DND-41 (cell line): Measurements from ENCODE around the gene TBC1D5.

Source experiments
- ATAC-seq: fragments of 200-7000 bp; cut with Tn5 transposase; 3 replicates; pipeline ENCODE4 v1.9.1; 2021; ENCODE audit warnings: low read depth; ENCODE audit not compliant: insufficient read depth
- DNase-seq: peaks from one replicate; pipeline ENCODE4 v3.0.0-alpha.2; 2020
- H2AFZ ChIP-seq: 2 replicates; pipeline ENCODE4 v1.6.0; 2012; ENCODE audit warnings: low read depth, low read length
- H3K27ac ChIP-seq: 2 replicates; pipeline ENCODE4 v1.5.1; 2012; ENCODE audit warnings: low read length, inconsistent platforms
- H3K27me3 ChIP-seq: fragments of 200-600 bp; sonication (generic); 2 replicates; pipeline ENCODE4 v1.6.0; 2012; ENCODE audit warnings: low read length, mild to moderate bottlenecking, inconsistent platforms; ENCODE audit not compliant: insufficient read depth, poor library complexity
- H3K36me3 ChIP-seq: 2 replicates; pipeline ENCODE4 v1.5.1; 2012; ENCODE audit warnings: low read length, inconsistent platforms; ENCODE audit not compliant: insufficient read depth
- H3K4me1 ChIP-seq: 2 replicates; pipeline ENCODE4 v1.5.1; 2012; ENCODE audit warnings: mild to moderate bottlenecking, low read length; ENCODE audit not compliant: insufficient read depth
- H3K4me2 ChIP-seq: 2 replicates; pipeline ENCODE4 v1.6.0; 2012; ENCODE audit warnings: mild to moderate bottlenecking, moderate library complexity, low read length, inconsistent platforms; ENCODE audit not compliant: insufficient read depth
- H3K4me3 ChIP-seq, 2 experiments: fragments of 200-600 bp in 1 of 2; shearing (Covaris generic) in 1 of 2; 2 replicates each; pipeline ENCODE4 v1.5.1; 2012 to 2016; ENCODE audit warnings: inconsistent platforms in 2 of 2, low read length in 2 of 2, mild to moderate bottlenecking in 2 of 2, low read depth in 1 of 2, moderate library complexity in 1 of 2
- H3K79me2 ChIP-seq: 2 replicates; pipeline ENCODE4 v1.6.0; 2012; ENCODE audit warnings: low read length, inconsistent platforms; ENCODE audit not compliant: insufficient read depth
- H3K9ac ChIP-seq: 2 replicates; pipeline ENCODE4 v1.6.0; 2012; ENCODE audit warnings: low read depth, mild to moderate bottlenecking, inconsistent platforms, low read length, moderate library complexity
- H3K9me3 ChIP-seq: 2 replicates; pipeline ENCODE4 v1.5.1; 2012; ENCODE audit warnings: low read length, moderate library complexity, mild to moderate bottlenecking, inconsistent platforms; ENCODE audit not compliant: insufficient read depth, severe bottlenecking
- H4K20me1 ChIP-seq: 2 replicates; pipeline ENCODE4 v1.6.0; 2012; ENCODE audit warnings: low read length; ENCODE audit not compliant: insufficient read depth
- EZH2 ChIP-seq: IDR thresholded peaks from 3 replicates; pipeline ENCODE4 v1.6.1; 2012; ENCODE audit warnings: borderline replicate concordance, low read depth, mild to moderate bottlenecking, moderate library complexity, low read length, inconsistent platforms; ENCODE audit not compliant: severe bottlenecking
- TF ChIP-seq, protein P1 (sequence below): IDR thresholded peaks from 2 replicates; pipeline ENCODE4 v1.5.1; 2012; ENCODE audit warnings: borderline replicate concordance, low read length, moderate library complexity, mild to moderate bottlenecking; ENCODE audit not compliant: poor library complexity, severe bottlenecking; ENCODE audit errors: extremely low read depth

Gene TBC1D5

DNA sequence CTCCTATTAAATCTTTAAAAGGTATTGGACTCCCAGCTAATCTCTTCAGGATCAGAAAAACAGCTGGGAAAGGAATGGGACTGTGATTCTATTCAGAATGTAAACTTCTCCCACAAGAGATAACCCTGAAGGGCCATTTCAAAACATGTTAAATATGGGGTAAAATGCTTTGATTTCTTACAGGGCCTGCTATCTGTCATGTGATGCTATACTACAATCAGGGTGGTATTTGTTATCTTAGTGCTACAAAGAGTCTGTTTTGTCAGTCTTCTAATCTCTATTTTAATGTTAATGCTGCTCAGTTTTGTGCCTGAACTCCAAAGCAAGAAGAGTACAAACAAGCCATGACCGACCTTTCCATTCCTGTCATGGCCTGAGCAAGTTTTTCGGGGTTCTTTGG lies 186.9 kb downstream of the TBC1D5 start:
- Histone ChIP-seq H3K36me3 (no peaks in the 10 kb centered on the region), H3K4me3 (no peak overlapping the region), H3K4me2 (no peak overlapping the region), H3K27ac (no peak overlapping the region), H3K9ac (no peak overlapping the region), H3K79me2 (peaks cover 9% of the 10 kb centered on the region; the same call in 1 of the 2 replicates), H3K4me1 (no peaks in the 10 kb centered on the region), H4K20me1 (no peaks in the 10 kb centered on the region), H2AFZ (no peak overlapping the region), H3K27me3 (no peaks in the 10 kb centered on the region), H3K9me3 (no peaks in the 10 kb centered on the region)
- no peak for TF ChIP-seq EZH2
- TF ChIP-seq, protein P1, sequence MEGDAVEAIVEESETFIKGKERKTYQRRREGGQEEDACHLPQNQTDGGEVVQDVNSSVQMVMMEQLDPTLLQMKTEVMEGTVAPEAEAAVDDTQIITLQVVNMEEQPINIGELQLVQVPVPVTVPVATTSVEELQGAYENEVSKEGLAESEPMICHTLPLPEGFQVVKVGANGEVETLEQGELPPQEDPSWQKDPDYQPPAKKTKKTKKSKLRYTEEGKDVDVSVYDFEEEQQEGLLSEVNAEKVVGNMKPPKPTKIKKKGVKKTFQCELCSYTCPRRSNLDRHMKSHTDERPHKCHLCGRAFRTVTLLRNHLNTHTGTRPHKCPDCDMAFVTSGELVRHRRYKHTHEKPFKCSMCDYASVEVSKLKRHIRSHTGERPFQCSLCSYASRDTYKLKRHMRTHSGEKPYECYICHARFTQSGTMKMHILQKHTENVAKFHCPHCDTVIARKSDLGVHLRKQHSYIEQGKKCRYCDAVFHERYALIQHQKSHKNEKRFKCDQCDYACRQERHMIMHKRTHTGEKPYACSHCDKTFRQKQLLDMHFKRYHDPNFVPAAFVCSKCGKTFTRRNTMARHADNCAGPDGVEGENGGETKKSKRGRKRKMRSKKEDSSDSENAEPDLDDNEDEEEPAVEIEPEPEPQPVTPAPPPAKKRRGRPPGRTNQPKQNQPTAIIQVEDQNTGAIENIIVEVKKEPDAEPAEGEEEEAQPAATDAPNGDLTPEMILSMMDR: no peak
- DNase-seq: no peak
- no peak for ATAC-seq

DNA sequence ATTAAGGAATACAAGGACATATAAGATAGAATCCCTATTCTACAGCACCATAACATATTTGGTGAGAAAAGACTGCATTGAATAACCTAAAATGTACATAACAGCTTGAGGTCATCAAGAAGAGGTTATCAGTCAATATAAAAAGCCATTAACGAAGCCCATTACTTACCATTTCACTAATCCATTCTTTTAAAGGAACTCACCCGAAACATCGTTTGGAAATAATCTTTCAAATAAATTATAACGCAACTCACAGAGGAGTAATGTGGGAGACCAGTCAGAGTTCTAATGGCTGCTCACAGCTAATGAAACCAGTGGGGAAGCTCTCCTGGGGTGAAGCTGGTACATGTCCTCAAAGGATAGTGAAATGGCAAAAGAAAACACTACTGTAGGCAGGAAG lies 188.4 kb downstream of the TBC1D5 start:
- no peak overlapping the region for H3K9ac ChIP-seq

GRCh38 chr3:17553080-17553479 lies 189.4 kb downstream of the TBC1D5 start:
- Histone ChIP-seq H4K20me1 (no peaks in the 10 kb centered on the region), H3K4me3 (no peak overlapping the region), H3K9me3 (no peaks in the 10 kb centered on the region), H3K4me1 (no peaks in the 10 kb centered on the region), H2AFZ (no peak overlapping the region), H3K27ac (no peak overlapping the region), H3K79me2 (0 out of 2 replicates have a peak, but pooled peaks cover 6% of the 10 kb centered on the region), H3K9ac (no peak overlapping the region), H3K27me3 (no peaks in the 10 kb centered on the region), H3K36me3 (no peaks in the 10 kb centered on the region), H3K4me2 (no peak overlapping the region)
- TF ChIP-seq EZH2: no peak
- TF ChIP-seq, protein P1: no peak
- no peak for ATAC-seq
- no peak for DNase-seq

More for the DNA sequence above, 188.4 kb downstream of the TBC1D5 start:
- Histone ChIP-seq H4K20me1 (no peaks in the 10 kb centered on the region), H3K4me1 (no peaks in the 10 kb centered on the region), H3K27me3 (no peaks in the 10 kb centered on the region), H2AFZ (no peak overlapping the region), H3K9me3 (no peaks in the 10 kb centered on the region), H3K4me3 (no peak overlapping the region), H3K79me2 (0 out of 2 replicates have a peak, but pooled peaks cover 6% of the 10 kb centered on the region), H3K36me3 (no peaks in the 10 kb centered on the region), H3K27ac (no peak overlapping the region), H3K4me2 (no peak overlapping the region)
- TF ChIP-seq, protein P1: no peak
- no peak for TF ChIP-seq EZH2
- DNase-seq (no peak), ATAC-seq (no peak)

DNA sequence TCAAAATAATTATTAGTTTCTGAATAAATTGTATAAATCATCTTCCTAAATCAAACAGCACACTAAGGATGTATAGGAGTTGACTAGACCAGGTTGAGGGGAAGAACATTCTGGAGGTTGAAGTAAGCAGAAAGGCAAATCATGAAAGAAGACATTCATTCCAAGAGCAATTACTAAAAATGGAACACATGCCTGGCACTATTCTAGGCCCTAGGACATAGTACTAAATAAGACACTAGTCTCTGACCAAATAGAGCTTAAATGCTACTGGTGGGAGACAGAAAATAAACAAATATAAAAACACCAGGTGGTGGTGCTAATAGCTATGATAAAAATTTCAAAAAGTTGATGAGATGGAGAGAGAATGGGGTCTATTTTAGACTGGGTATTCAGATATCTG lies 190.1 kb downstream of the TBC1D5 start:
- Histone ChIP-seq H4K20me1 (no peaks in the 10 kb centered on the region), H3K4me1 (no peaks in the 10 kb centered on the region)
- ATAC-seq: no peak

More for the DNA sequence above, 190.1 kb downstream of the TBC1D5 start:
- no peaks in the 10 kb centered on the region for H3K27me3 ChIP-seq
- no peaks in the 10 kb centered on the region for H3K9me3 ChIP-seq
- no peak overlapping the region for H2AFZ ChIP-seq
- no peak for TF ChIP-seq EZH2
- TF ChIP-seq, protein P1: no peak
- no peak overlapping the region for H3K4me2 ChIP-seq
- no peak for DNase-seq
- H3K4me3 ChIP-seq: no peak overlapping the region
- H3K79me2 ChIP-seq: 0 out of 2 replicates have a peak, but pooled peaks cover 4% of the 10 kb centered on the region
- no peak overlapping the region for H3K9ac ChIP-seq
- H3K36me3 ChIP-seq: no peaks in the 10 kb centered on the region
- no peak overlapping the region for H3K27ac ChIP-seq
